PC-9 (cell line): Measurements from ENCODE around the gene ESAM. TPM values are rescaled to one million over a fixed set of nuclear protein-coding genes. Genes with fewer than 3 reads are reported as not detected.
A peak's percentile ranks its signal among the peaks of the same experiment; 100 is the strongest.

Experiments
- BruUV-seq: library from RNA; stranded (reverse); fragments of 400-500 nt; replicated peaks from 2 replicates; lab custom pipeline; 2021; lab: Mats Ljungman, UMichigan
- CTCF ChIA-PET: fragments of 300-600 bp; sonication (Branson Sonifier 250); formaldehyde crosslinking; loops from one replicate; lab custom pipeline; 2022; ENCODE audit warnings: antibody characterized with exemption; lab: Charles Lee
- POLR2A ChIA-PET: fragments of 300-600 bp; sonication (Branson Sonifier 250); formaldehyde crosslinking; loops from one replicate; lab custom pipeline; 2022; ENCODE audit warnings: antibody characterized with exemption; ENCODE audit not compliant: unreplicated experiment; lab: Charles Lee
- DNase-seq, 2 experiments: peaks; one replicate each; pipeline versions ENCODE4 v3.0.0 to v3.0.0-alpha.2; 2015 to 2022; ENCODE audit warnings: mixed read lengths in 1 of 2
- H2AFZ ChIP-seq: fragments of 200-600 bp; sonication (generic); 2 replicates; pipeline ENCODE4 v1.8.1; 2017; ENCODE audit warnings: antibody characterized with exemption
- H3F3A ChIP-seq: fragments of 200-600 bp; sonication (generic); 2 replicates; pipeline ENCODE4 v1.8.1; 2017; ENCODE audit warnings: antibody characterized with exemption, mild to moderate bottlenecking, low read depth; ENCODE audit not compliant: insufficient read depth
- H3K27ac ChIP-seq: fragments of 200-600 bp; sonication (generic); 2 replicates; pipeline ENCODE4 v1.6.1; 2016; ENCODE audit warnings: mixed run types
- H3K27me3 ChIP-seq: fragments of 200-600 bp; sonication (generic); 2 replicates; pipeline ENCODE4 v1.6.1; 2016; ENCODE audit warnings: low read depth, mixed run types; ENCODE audit not compliant: insufficient read depth
- H3K36me3 ChIP-seq: fragments of 200-600 bp; sonication (generic); 2 replicates; pipeline ENCODE4 v1.6.1; 2016; ENCODE audit warnings: low read depth, mixed run types
- H3K4me1 ChIP-seq: fragments of 200-600 bp; sonication (generic); replicated peaks from 2 replicates; pipeline ENCODE4 v1.6.1; 2016; ENCODE audit warnings: mixed run types; ENCODE audit not compliant: insufficient read depth
- H3K4me2 ChIP-seq: fragments of 200-600 bp; sonication (generic); 2 replicates; pipeline ENCODE4 v1.6.1; 2017; ENCODE audit warnings: mixed run types
- H3K4me3 ChIP-seq: fragments of 200-600 bp; sonication (generic); 2 replicates; pipeline ENCODE4 v1.6.1; 2016; ENCODE audit warnings: mixed run types
- H3K79me2 ChIP-seq: fragments of 200-600 bp; sonication (generic); 2 replicates; pipeline ENCODE4 v1.6.1; 2017; ENCODE audit warnings: low read depth, mixed run types
- H3K9me2 ChIP-seq: fragments of 200-600 bp; sonication (generic); 2 replicates; pipeline ENCODE4 v1.8.1; 2017; ENCODE audit warnings: mild to moderate bottlenecking; ENCODE audit not compliant: insufficient read depth
- H3K9me3 ChIP-seq: fragments of 200-600 bp; sonication (generic); 2 replicates; pipeline ENCODE4 v1.8.1; 2016; ENCODE audit warnings: low read depth; ENCODE audit not compliant: insufficient read depth
- H4K20me1 ChIP-seq: fragments of 200-600 bp; sonication (generic); 2 replicates; pipeline ENCODE4 v1.8.1; 2017; ENCODE audit not compliant: insufficient read depth
- EZH2 ChIP-seq: fragments of 200-600 bp; sonication (generic); IDR thresholded peaks from 2 replicates; pipeline ENCODE4 v1.8.0; 2017; ENCODE audit warnings: antibody characterized with exemption, low read depth
- intact Hi-C: fragments of 100-400 bp; cut with micrococcal nuclease; formaldehyde crosslinking; loops from one replicate; pipeline ENCODE4 v1.10.0; 2022; ENCODE audit not compliant: unreplicated experiment
- total RNA-seq: library from RNA; stranded (reverse); gene quantifications from 2 replicates; pipeline ENCODE4 v1.2.3, GENCODE V29; 2021
- TF ChIP-seq, protein P1 (sequence below): fragments of 200-600 bp; sonication (generic); conservative IDR thresholded peaks from 2 replicates; pipeline ENCODE4 v1.6.1; 2017; ENCODE audit warnings: mixed run types, antibody characterized with exemption, mild to moderate bottlenecking, moderate library complexity

Gene ESAM
- total RNA-seq, 1 experiment from 2014 or later, result 13.5 TPM

- Histone ChIP-seq H2AFZ (peak overlapping the region; percentile 90), H3K4me2 (peak overlapping the region; percentile 78), H3K27ac (no peak overlapping the region), H3K9me2 (no peaks in the 10 kb centered on the region), H3K79me2 (peaks cover 9% of the 10 kb centered on the region), H3K27me3 (no peaks in the 10 kb centered on the region), H3K9me3 (no peaks in the 10 kb centered on the region), H3K4me1 (peaks cover 41% of the 10 kb centered on the region), H4K20me1 (no peaks in the 10 kb centered on the region), H3K4me3 (peak overlapping the region; percentile 67), H3K36me3 (0 out of 2 replicates have a peak, but pooled peaks cover 3% of the 10 kb centered on the region), H3F3A (peaks cover 43% of the 10 kb centered on the region)
- BruUV-seq, result TSS peak; percentile 13
- CTCF ChIA-PET, result interaction anchor here (1.0 to 2.0 kb wide), 4 partner anchors 16 to 48 kb away, joined by 3 to 10 read pairs (median 6); partner anchors contain the start of gene ESAM
- POLR2A ChIA-PET, result interaction anchor here (0.6 kb wide), 3 partner anchors 18 to 832 kb away, joined by 7 to 17 read pairs (median 8); no protein-coding TSS in a partner anchor
- TF ChIP-seq, protein P1, sequence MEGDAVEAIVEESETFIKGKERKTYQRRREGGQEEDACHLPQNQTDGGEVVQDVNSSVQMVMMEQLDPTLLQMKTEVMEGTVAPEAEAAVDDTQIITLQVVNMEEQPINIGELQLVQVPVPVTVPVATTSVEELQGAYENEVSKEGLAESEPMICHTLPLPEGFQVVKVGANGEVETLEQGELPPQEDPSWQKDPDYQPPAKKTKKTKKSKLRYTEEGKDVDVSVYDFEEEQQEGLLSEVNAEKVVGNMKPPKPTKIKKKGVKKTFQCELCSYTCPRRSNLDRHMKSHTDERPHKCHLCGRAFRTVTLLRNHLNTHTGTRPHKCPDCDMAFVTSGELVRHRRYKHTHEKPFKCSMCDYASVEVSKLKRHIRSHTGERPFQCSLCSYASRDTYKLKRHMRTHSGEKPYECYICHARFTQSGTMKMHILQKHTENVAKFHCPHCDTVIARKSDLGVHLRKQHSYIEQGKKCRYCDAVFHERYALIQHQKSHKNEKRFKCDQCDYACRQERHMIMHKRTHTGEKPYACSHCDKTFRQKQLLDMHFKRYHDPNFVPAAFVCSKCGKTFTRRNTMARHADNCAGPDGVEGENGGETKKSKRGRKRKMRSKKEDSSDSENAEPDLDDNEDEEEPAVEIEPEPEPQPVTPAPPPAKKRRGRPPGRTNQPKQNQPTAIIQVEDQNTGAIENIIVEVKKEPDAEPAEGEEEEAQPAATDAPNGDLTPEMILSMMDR, result no peak
- TF ChIP-seq EZH2, result no peak
- DNase-seq, result peak in 1 of 2 experiments; percentile 23
- intact Hi-C loops, result loop anchor here (1.0 to 10.0 kb wide), 4 partner anchors 17 to 846 kb away; partner anchors contain the start of gene STT3A
These were observed 16.1 kb downstream of the ESAM start for GRCh38 chr11:124745835-124746620.

- no peak for DNase-seq
- peaks cover 42% of the 10 kb centered on the region for H3F3A ChIP-seq
- POLR2A ChIA-PET, result interaction anchor here (0.6 kb wide), 1 partner anchor 71 kb away, joined by 7 read pairs; no protein-coding TSS in a partner anchor
- no TSS peak for BruUV-seq
- peaks cover 36% of the 10 kb centered on the region for H3K4me1 ChIP-seq
- intact Hi-C loops, result loop anchor here (5.0 to 10.0 kb wide), 2 partner anchors 49 to 847 kb away; partner anchors contain the start of gene STT3A
- no peak overlapping the region for H3K4me3 ChIP-seq
- no peak overlapping the region for H2AFZ ChIP-seq
- 0 out of 2 replicates have a peak, but pooled peaks cover 3% of the 10 kb centered on the region for H3K36me3 ChIP-seq
- peak overlapping the region; percentile 78 for H3K4me2 ChIP-seq
- peaks cover 2% of the 10 kb centered on the region; the same call in 1 of the 2 replicates for H3K79me2 ChIP-seq
- H3K9me2 ChIP-seq, result no peaks in the 10 kb centered on the region
- H3K9me3 ChIP-seq, result no peaks in the 10 kb centered on the region
- no peak overlapping the region for H3K27ac ChIP-seq
- no peaks in the 10 kb centered on the region for H4K20me1 ChIP-seq
- no peak for TF ChIP-seq EZH2
- TF ChIP-seq, protein P1, result no peak
- H3K27me3 ChIP-seq, result no peaks in the 10 kb centered on the region
- CTCF ChIA-PET, result interaction anchor here (1.0 kb wide), 1 partner anchor 17 kb away, joined by 3 read pairs; the partner anchor contains the start of gene ESAM
These were observed 16.7 kb downstream of the ESAM start for GRCh38 chr11:124745270-124745834.

DNA sequence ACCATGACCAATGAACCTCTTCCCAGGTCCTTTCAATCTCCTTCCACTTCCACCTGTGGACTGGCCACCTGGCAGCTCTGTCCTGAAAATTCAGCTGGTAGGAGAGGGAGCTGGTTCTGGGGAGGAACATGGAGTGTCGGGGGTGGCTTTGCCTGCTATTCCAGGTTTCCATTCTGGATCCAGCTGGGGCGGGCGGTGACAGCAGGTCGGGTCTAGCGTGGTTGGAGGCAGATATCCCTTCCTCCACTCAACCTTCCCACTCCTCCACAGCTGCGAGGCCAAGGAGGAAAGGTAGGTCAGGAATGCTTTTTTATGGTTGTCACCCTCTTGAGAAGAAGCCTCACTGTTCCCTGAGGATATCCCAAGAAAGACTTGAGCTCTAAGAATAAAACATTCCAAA is 19.0 kb downstream of the ESAM start:
- CTCF ChIA-PET, result no interaction called here
- intact Hi-C loops, result loop anchor here (10.0 kb wide), 1 partner anchor 52 kb away; no protein-coding TSS in a partner anchor
- no peaks in the 10 kb centered on the region for H3K9me2 ChIP-seq
- DNase-seq, result no peak
- no peak overlapping the region for H2AFZ ChIP-seq
- TF ChIP-seq EZH2, result no peak
- TF ChIP-seq, protein P1, result no peak
- peaks cover 24% of the 10 kb centered on the region for H3F3A ChIP-seq
- peaks cover 14% of the 10 kb centered on the region for H3K4me1 ChIP-seq
- H3K27ac ChIP-seq, result no peak overlapping the region
- no peak overlapping the region for H3K4me3 ChIP-seq
- no peaks in the 10 kb centered on the region; the same call in 1 of the 2 replicates for H3K27me3 ChIP-seq
- no peaks in the 10 kb centered on the region; the same call in 1 of the 2 replicates for H3K79me2 ChIP-seq
- no peaks in the 10 kb centered on the region for H3K9me3 ChIP-seq
- BruUV-seq, result no TSS peak
- H4K20me1 ChIP-seq, result no peaks in the 10 kb centered on the region
- POLR2A ChIA-PET, result no interaction called here
- H3K4me2 ChIP-seq, result no peak overlapping the region
- H3K36me3 ChIP-seq, result 0 out of 2 replicates have a peak, but pooled peaks cover 3% of the 10 kb centered on the region
